Mesodermal cell (in vitro differentiated cells): Measurements from ENCODE around the gene NEUROG1.

ENCODE experiments used
- H3K27ac ChIP-seq: 2 replicates; pipeline ENCODE4 v1.7.0; 2013; ENCODE audit warnings: mild to moderate bottlenecking, low read depth, low read length, moderate library complexity; ENCODE audit not compliant: severe bottlenecking
- H3K36me3 ChIP-seq: 2 replicates; pipeline ENCODE4 v1.7.1; 2013; ENCODE audit warnings: mild to moderate bottlenecking, low read length, moderate library complexity; ENCODE audit not compliant: control insufficient read depth, insufficient read depth
- H3K4me1 ChIP-seq: one replicate; pipeline ENCODE4 v1.7.1; 2013; ENCODE audit warnings: mild to moderate bottlenecking, low read length; ENCODE audit not compliant: insufficient read depth, control insufficient read depth, poor library complexity, severe bottlenecking
- H3K4me3 ChIP-seq: 2 replicates; pipeline ENCODE4 v1.7.0; 2013; ENCODE audit warnings: low read length, control low read depth, mild to moderate bottlenecking; ENCODE audit not compliant: insufficient read depth, poor library complexity, severe bottlenecking; ENCODE audit errors: extremely low read depth
- H3K9me3 ChIP-seq: 2 replicates; pipeline ENCODE4 v1.7.1; 2013; ENCODE audit warnings: mild to moderate bottlenecking, low read length, moderate library complexity; ENCODE audit not compliant: control insufficient read depth
- WGBS, 2 experiments: methylation state at CpG; one replicate each; pipeline ENCODE4 v1.1.5; 2013; ENCODE audit warnings: missing lambda C conversion rate in 2 of 2; ENCODE audit not compliant: insufficient coverage in 2 of 2; 5-methylcytosine and 5-hydroxymethylcytosine counted together

Gene NEUROG1

GRCh38 chr5:135493406-135494180 lies 42.2 kb downstream of the NEUROG1 start:
- WGBS, 2 experiments = 81 to 86% methylated on average over 7 to 8 of the region's 8 CpGs
- no peaks in the 10 kb centered on the region for H3K36me3 ChIP-seq
- no peak overlapping the region for H3K27ac ChIP-seq
- H3K9me3 ChIP-seq = no peaks in the 10 kb centered on the region
- H3K4me1 ChIP-seq = peaks cover 30% of the 10 kb centered on the region
- no peak overlapping the region for H3K4me3 ChIP-seq

GRCh38 chr5:135492319-135492626 lies 43.5 kb downstream of the NEUROG1 start:
- WGBS, 2 experiments = 48 to 57% methylated on average over 2 to 3 of the region's 3 CpGs
- Histone ChIP-seq H3K4me1 (peaks cover 34% of the 10 kb centered on the region), H3K27ac (no peak overlapping the region), H3K4me3 (no peak overlapping the region), H3K36me3 (no peaks in the 10 kb centered on the region), H3K9me3 (no peaks in the 10 kb centered on the region)

- WGBS, 2 experiments = 2 to 3% methylated on average over 29 to 31 of the region's 40 CpGs
- peaks cover 34% of the 10 kb centered on the region for H3K4me1 ChIP-seq
- no peak overlapping the region for H3K27ac ChIP-seq
- no peak overlapping the region for H3K4me3 ChIP-seq
- H3K9me3 ChIP-seq = no peaks in the 10 kb centered on the region
- H3K36me3 ChIP-seq = no peaks in the 10 kb centered on the region
Measured at GRCh38 chr5:135491552-135492318, 44.0 kb downstream of the NEUROG1 start.

GRCh38 chr5:135491038-135491551 lies 44.7 kb downstream of the NEUROG1 start:
- 5 to 8% methylated on average over 5 to 11 of the region's 14 CpGs for WGBS, 2 experiments
- Histone ChIP-seq H3K4me1 (peaks cover 34% of the 10 kb centered on the region), H3K4me3 (no peak overlapping the region), H3K36me3 (no peaks in the 10 kb centered on the region), H3K27ac (no peak overlapping the region), H3K9me3 (no peaks in the 10 kb centered on the region)

GRCh38 chr5:135490245-135491037 lies 45.3 kb downstream of the NEUROG1 start:
- peak overlapping the region; percentile 19 for H3K4me3 ChIP-seq
- H3K27ac ChIP-seq = no peak overlapping the region
- H3K4me1 ChIP-seq = peaks cover 34% of the 10 kb centered on the region
- WGBS, 2 experiments = 2% methylated on average over 41 to 44 of the region's 49 CpGs
- no peaks in the 10 kb centered on the region for H3K9me3 ChIP-seq
- no peaks in the 10 kb centered on the region for H3K36me3 ChIP-seq

GRCh38 chr5:135489466-135490244 lies 46.1 kb downstream of the NEUROG1 start:
- H3K27ac ChIP-seq = no peak overlapping the region
- H3K4me1 ChIP-seq = peaks cover 34% of the 10 kb centered on the region
- no peaks in the 10 kb centered on the region for H3K36me3 ChIP-seq
- 1 to 2% methylated on average over 45 to 46 of the region's 53 CpGs for WGBS, 2 experiments
- no peaks in the 10 kb centered on the region for H3K9me3 ChIP-seq
- peak overlapping the region; percentile 23 for H3K4me3 ChIP-seq

GRCh38 chr5:135488727-135489465 lies 46.9 kb downstream of the NEUROG1 start:
- Histone ChIP-seq H3K36me3 (no peaks in the 10 kb centered on the region), H3K9me3 (no peaks in the 10 kb centered on the region), H3K4me1 (peaks cover 34% of the 10 kb centered on the region), H3K27ac (no peak overlapping the region), H3K4me3 (peak overlapping the region; percentile 23)
- 1% methylated on average over 12 to 15 of the region's 44 CpGs for WGBS, 2 experiments

GRCh38 chr5:135487839-135488514 lies 47.8 kb downstream of the NEUROG1 start:
- no peak overlapping the region for H3K4me3 ChIP-seq

GRCh38 chr5:135487037-135487395 lies 48.7 kb downstream of the NEUROG1 start:
- no peak overlapping the region for H3K4me3 ChIP-seq
- no peaks in the 10 kb centered on the region for H3K36me3 ChIP-seq
- no peak overlapping the region for H3K27ac ChIP-seq
- 40 to 56% methylated on average over 1 of the region's 1 CpG for WGBS, 2 experiments
- H3K4me1 ChIP-seq = peaks cover 34% of the 10 kb centered on the region
- no peaks in the 10 kb centered on the region for H3K9me3 ChIP-seq

More at GRCh38 chr5:135487839-135488514, 47.8 kb downstream of the NEUROG1 start:
- Histone ChIP-seq H3K4me1 (peaks cover 34% of the 10 kb centered on the region), H3K27ac (no peak overlapping the region), H3K9me3 (no peaks in the 10 kb centered on the region), H3K36me3 (no peaks in the 10 kb centered on the region)
- WGBS, 2 experiments = 9 to 15% methylated on average over 4 to 6 of the region's 11 CpGs
